BE2C (cell line): Measurements from ENCODE around the gene CHRNA9.

Experiments
- DNase-seq: peaks from one replicate; pipeline ENCODE4 v3.0.0-alpha.2; 2020
- H3K27me3 ChIP-seq: fragments of 250-450 bp; sonication (Bioruptor Pico); 2 replicates; pipeline ENCODE4 v1.5.1; 2020; ENCODE audit warnings: mild to moderate bottlenecking
- H3K36me3 ChIP-seq: fragments of 250-450 bp; sonication (Bioruptor Pico); 2 replicates; pipeline ENCODE4 v1.5.1; 2020; ENCODE audit warnings: mild to moderate bottlenecking
- H3K4me1 ChIP-seq: fragments of 250-450 bp; sonication (Bioruptor Pico); 2 replicates; pipeline ENCODE4 v1.5.1; 2020
- H3K4me3 ChIP-seq: 2 replicates; pipeline ENCODE4 v1.5.1; 2011; ENCODE audit warnings: low read depth, low read length
- H3K9me3 ChIP-seq: fragments of 250-450 bp; sonication (Bioruptor Pico); 2 replicates; pipeline ENCODE4 v1.5.1; 2020
- CTCF ChIP-seq: IDR thresholded peaks from 2 replicates; pipeline ENCODE4 v1.5.1; 2012; ENCODE audit warnings: mild to moderate bottlenecking, low read depth, low read length

CHRNA9 gene

GRCh38 chr4:40340030-40340429 is 4.9 kb downstream of the CHRNA9 start:
- H3K4me1 ChIP-seq, result peaks cover 7% of the 10 kb centered on the region
- H3K4me3 ChIP-seq, result no peak overlapping the region
- H3K9me3 ChIP-seq, result no peaks in the 10 kb centered on the region
- no peaks in the 10 kb centered on the region for H3K27me3 ChIP-seq
- no peak for DNase-seq
- no peaks in the 10 kb centered on the region for H3K36me3 ChIP-seq
- no peak for TF ChIP-seq CTCF

GRCh38 chr4:40347472-40347871 is 12.3 kb downstream of the CHRNA9 start:
- DNase-seq, result no peak
- TF ChIP-seq CTCF, result no peak
- Histone ChIP-seq H3K36me3 (no peaks in the 10 kb centered on the region), H3K9me3 (no peaks in the 10 kb centered on the region), H3K27me3 (no peaks in the 10 kb centered on the region), H3K4me1 (no peaks in the 10 kb centered on the region; the same call in 1 of the 2 replicates), H3K4me3 (no peak overlapping the region)

GRCh38 chr4:40348000-40348399 is 12.9 kb downstream of the CHRNA9 start:
- Histone ChIP-seq H3K9me3 (no peaks in the 10 kb centered on the region), H3K36me3 (no peaks in the 10 kb centered on the region), H3K4me3 (no peak overlapping the region), H3K27me3 (no peaks in the 10 kb centered on the region), H3K4me1 (no peaks in the 10 kb centered on the region; the same call in 1 of the 2 replicates)
- TF ChIP-seq CTCF, result no peak
- DNase-seq, result no peak

- no peak for TF ChIP-seq CTCF
- H3K36me3 ChIP-seq, result no peaks in the 10 kb centered on the region
- no peaks in the 10 kb centered on the region for H3K9me3 ChIP-seq
- no peak for DNase-seq
- H3K4me3 ChIP-seq, result no peak overlapping the region
- H3K4me1 ChIP-seq, result no peaks in the 10 kb centered on the region; the same call in 1 of the 2 replicates
- H3K27me3 ChIP-seq, result no peaks in the 10 kb centered on the region
Observed at GRCh38 chr4:40349561-40350198, 14.5 kb downstream of the CHRNA9 start.

- Histone ChIP-seq H3K36me3 (no peaks in the 10 kb centered on the region), H3K4me1 (no peaks in the 10 kb centered on the region; the same call in 1 of the 2 replicates), H3K4me3 (no peak overlapping the region), H3K9me3 (no peaks in the 10 kb centered on the region), H3K27me3 (no peaks in the 10 kb centered on the region)
- no peak for DNase-seq
- TF ChIP-seq CTCF, result no peak
Observed at GRCh38 chr4:40350627-40351227, 15.6 kb downstream of the CHRNA9 start.

GRCh38 chr4:40354158-40354557 is 19.0 kb downstream of the CHRNA9 start:
- H3K27me3 ChIP-seq, result no peaks in the 10 kb centered on the region
- TF ChIP-seq CTCF, result no peak
- H3K36me3 ChIP-seq, result no peaks in the 10 kb centered on the region
- no peak for DNase-seq
- H3K9me3 ChIP-seq, result no peaks in the 10 kb centered on the region
- H3K4me3 ChIP-seq, result no peak overlapping the region
- H3K4me1 ChIP-seq, result no peaks in the 10 kb centered on the region; the same call in 1 of the 2 replicates
